ENCODE results near the gene DEFB132. TPM values are rescaled to one million over a fixed set of nuclear protein-coding genes. Genes with fewer than 3 reads are reported as not detected.

DEFB132 gene
- total RNA-seq, 2 donors from 2014 or later = not detected

DNA sequence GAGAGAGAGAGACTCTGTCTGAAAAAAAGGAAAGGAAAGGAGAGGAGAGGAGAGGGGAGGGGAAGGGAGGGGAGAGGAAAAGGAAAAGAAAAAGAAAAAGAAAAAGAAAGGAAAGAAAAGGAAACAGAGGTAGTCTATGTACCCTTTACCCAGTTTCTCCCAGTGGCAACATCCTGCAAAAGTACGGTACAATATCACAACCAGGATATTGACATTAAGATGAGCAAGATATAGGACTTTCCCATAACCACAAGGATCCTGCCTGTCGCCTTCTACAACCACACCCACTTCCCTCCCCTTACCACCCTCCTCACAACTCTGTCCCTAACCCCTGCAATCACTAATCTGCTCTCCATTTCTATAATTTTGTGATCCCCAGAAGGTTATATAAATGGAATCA, 29.0 kb downstream of the DEFB132 start:
- H3K27ac Mint-ChIP-seq = no peak overlapping the region
- H3K9me3 ChIP-seq (ENCODE audit: control insufficient read depth, low read length) = no peaks in the 10 kb centered on the region
- H3K36me3 Mint-ChIP-seq (ENCODE audit: low read depth) = peaks cover 22% of the 10 kb centered on the region
- DNase-seq = no peak
- H3K9me3 Mint-ChIP-seq = no peaks in the 10 kb centered on the region
- whole genome bisulfite sequencing, 2 experiments (ENCODE audit: insufficient coverage in 1 of 2, insufficient read length in 1 of 2) = 100% methylated on average over 2 of the region's 2 CpGs; no CpG with 5 or more reads in 1 of the 2 experiments
- peaks cover 4% of the 10 kb centered on the region for H3K4me1 Mint-ChIP-seq
- no peak overlapping the region for H3K4me3 Mint-ChIP-seq
- TF ChIP-seq, protein P1, sequence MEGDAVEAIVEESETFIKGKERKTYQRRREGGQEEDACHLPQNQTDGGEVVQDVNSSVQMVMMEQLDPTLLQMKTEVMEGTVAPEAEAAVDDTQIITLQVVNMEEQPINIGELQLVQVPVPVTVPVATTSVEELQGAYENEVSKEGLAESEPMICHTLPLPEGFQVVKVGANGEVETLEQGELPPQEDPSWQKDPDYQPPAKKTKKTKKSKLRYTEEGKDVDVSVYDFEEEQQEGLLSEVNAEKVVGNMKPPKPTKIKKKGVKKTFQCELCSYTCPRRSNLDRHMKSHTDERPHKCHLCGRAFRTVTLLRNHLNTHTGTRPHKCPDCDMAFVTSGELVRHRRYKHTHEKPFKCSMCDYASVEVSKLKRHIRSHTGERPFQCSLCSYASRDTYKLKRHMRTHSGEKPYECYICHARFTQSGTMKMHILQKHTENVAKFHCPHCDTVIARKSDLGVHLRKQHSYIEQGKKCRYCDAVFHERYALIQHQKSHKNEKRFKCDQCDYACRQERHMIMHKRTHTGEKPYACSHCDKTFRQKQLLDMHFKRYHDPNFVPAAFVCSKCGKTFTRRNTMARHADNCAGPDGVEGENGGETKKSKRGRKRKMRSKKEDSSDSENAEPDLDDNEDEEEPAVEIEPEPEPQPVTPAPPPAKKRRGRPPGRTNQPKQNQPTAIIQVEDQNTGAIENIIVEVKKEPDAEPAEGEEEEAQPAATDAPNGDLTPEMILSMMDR (conservative IDR thresholded peaks at IDR 0.05) = no peak
- H3K27me3 Mint-ChIP-seq (ENCODE audit: insufficient read depth) = no peaks in the 10 kb centered on the region
- no peaks in the 10 kb centered on the region for H3K4me1 ChIP-seq (ENCODE audit: control insufficient read depth, insufficient read depth, low read length)
- H3K27ac ChIP-seq (ENCODE audit: low read depth, low read length) = no peak overlapping the region
- H3K36me3 ChIP-seq (ENCODE audit: control insufficient read depth, insufficient read depth, low read length) = peaks cover 6% of the 10 kb centered on the region
- no peak overlapping the region for H3K9ac ChIP-seq (ENCODE audit: extremely low read depth, low read length, poor library complexity, severe bottlenecking)
- H3K4me3 ChIP-seq (ENCODE audit: low read length) = no peak overlapping the region
- H3K27me3 ChIP-seq (ENCODE audit: control insufficient read depth, insufficient read depth, low read length, poor library complexity, severe bottlenecking) = no peaks in the 10 kb centered on the region

DNA sequence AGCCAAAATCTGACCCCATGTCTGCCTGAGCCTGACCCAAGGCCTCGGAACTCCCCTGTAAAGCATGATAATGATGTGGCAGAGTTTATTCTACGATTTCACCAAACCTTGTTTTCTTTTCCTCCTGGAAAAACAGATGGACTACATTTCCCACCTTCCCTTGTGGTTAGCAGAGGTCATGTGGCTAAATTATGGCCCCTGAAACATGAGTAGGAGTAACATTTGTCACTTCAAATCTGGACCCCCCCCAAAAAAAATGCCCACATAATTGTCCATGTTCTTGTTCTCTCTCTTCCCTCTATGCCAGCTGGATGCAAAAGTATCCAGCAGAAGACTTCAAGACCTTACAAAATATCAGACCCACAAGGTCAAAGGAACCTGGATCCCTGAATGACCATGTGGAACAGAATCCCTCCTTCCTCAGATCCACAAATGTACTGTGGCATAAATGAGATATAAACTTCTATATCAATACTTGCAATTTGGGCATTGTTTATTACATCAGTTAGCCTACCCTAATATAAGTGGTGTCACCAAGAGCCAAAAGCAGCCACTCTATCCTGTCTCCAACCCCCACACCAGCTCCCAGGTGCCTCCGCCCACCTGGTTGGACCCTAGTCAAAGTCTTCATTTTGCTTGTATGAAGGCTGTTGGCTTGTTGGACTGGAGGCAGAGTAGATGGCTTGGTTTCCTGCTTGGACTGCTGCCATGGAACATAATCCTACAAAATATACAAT, 31.6 kb downstream of the DEFB132 start:
- peaks cover 14% of the 10 kb centered on the region for H3K36me3 Mint-ChIP-seq (ENCODE audit: low read depth)
- H3K4me1 Mint-ChIP-seq = peaks cover 5% of the 10 kb centered on the region
- TF ChIP-seq, protein P1 (conservative IDR thresholded peaks at IDR 0.05) = no peak
- Histone ChIP-seq H3K36me3 (ENCODE audit: control insufficient read depth, insufficient read depth, low read length) (no peaks in the 10 kb centered on the region), H3K9ac (ENCODE audit: extremely low read depth, low read length, poor library complexity, severe bottlenecking) (no peak overlapping the region), H3K9me3 (ENCODE audit: control insufficient read depth, low read length) (no peaks in the 10 kb centered on the region), H3K27ac (ENCODE audit: low read depth, low read length) (no peak overlapping the region), H3K4me3 (ENCODE audit: low read length) (peak overlapping the region; percentile 95), H3K4me1 (ENCODE audit: control insufficient read depth, insufficient read depth, low read length) (no peaks in the 10 kb centered on the region), H3K27me3 (ENCODE audit: control insufficient read depth, insufficient read depth, low read length, poor library complexity, severe bottlenecking) (no peaks in the 10 kb centered on the region)
- no peak overlapping the region for H3K4me3 Mint-ChIP-seq
- H3K27ac Mint-ChIP-seq = no peak overlapping the region
- peaks cover 18% of the 10 kb centered on the region for H3K27me3 Mint-ChIP-seq (ENCODE audit: insufficient read depth)
- 83 to 100% methylated on average over 1 to 3 of the region's 3 CpGs for WGBS, 2 experiments (ENCODE audit: insufficient coverage in 1 of 2, insufficient read length in 1 of 2)
- DNase-seq = no peak
- no peaks in the 10 kb centered on the region for H3K9me3 Mint-ChIP-seq

DNA sequence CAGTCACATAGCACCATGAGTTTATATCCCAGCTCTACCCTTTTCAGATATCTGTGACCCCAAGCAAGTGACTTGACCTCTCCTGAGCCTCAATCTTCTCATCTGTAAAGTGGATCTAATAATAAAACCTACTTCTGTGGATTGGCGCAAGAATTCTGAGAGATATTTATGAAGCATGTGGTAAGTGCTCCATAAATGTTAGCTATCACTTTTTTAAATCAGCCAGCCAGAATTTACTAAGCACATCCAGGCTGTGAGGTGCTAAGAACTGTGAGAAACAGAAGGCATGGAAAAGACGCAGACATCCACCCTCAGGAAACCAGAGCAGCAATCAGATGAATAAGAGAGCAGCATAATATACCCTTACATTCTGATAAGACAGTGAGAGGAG, 32.2 kb downstream of the DEFB132 start:
- Mint-ChIP-seq H3K27me3 (ENCODE audit: insufficient read depth) (peaks cover 21% of the 10 kb centered on the region), H3K4me3 (no peak overlapping the region), H3K36me3 (ENCODE audit: low read depth) (peaks cover 14% of the 10 kb centered on the region), H3K4me1 (peaks cover 5% of the 10 kb centered on the region), H3K9me3 (no peaks in the 10 kb centered on the region), H3K27ac (no peak overlapping the region)
- Histone ChIP-seq H3K9me3 (ENCODE audit: control insufficient read depth, low read length) (no peaks in the 10 kb centered on the region), H3K4me3 (ENCODE audit: low read length) (peak overlapping the region; percentile 95), H3K27ac (ENCODE audit: low read depth, low read length) (peak overlapping the region; percentile 78), H3K36me3 (ENCODE audit: control insufficient read depth, insufficient read depth, low read length) (no peaks in the 10 kb centered on the region), H3K9ac (ENCODE audit: extremely low read depth, low read length, poor library complexity, severe bottlenecking) (peak overlapping the region; percentile 75), H3K4me1 (ENCODE audit: control insufficient read depth, insufficient read depth, low read length) (no peaks in the 10 kb centered on the region), H3K27me3 (ENCODE audit: control insufficient read depth, insufficient read depth, low read length, poor library complexity, severe bottlenecking) (no peaks in the 10 kb centered on the region)
- DNase-seq = no peak
- TF ChIP-seq, protein P1 (conservative IDR thresholded peaks at IDR 0.05) = no peak
- WGBS, 2 experiments (ENCODE audit: insufficient coverage in 1 of 2, insufficient read length in 1 of 2) = 70% methylated on average over 2 of the region's 2 CpGs; no CpG with 5 or more reads in 1 of the 2 experiments
